HepG2 (cell line): ENCODE results near the gene CSNK1G3. TPM values are rescaled to one million over a fixed set of nuclear protein-coding genes. Genes with fewer than 3 reads are reported as not detected.
"Not testable (repeated sequence)": the region's sequence is repeated elsewhere in the genome, so short reads cannot be mapped to it uniquely, and the experiment has no call there.

ENCODE experiments used
- ATAC-seq: fragments of 200-7000 bp; cut with Tn5 transposase; 3 replicates; pipeline ENCODE4 v1.9.1; 2020; ENCODE audit warnings: mild to moderate bottlenecking, moderate library complexity
- BruUV-seq: library from RNA; stranded (reverse); fragments of 400-500 nt; replicated peaks from 2 replicates; lab custom pipeline; 2021; lab: Mats Ljungman, UMichigan
- CTCF ChIA-PET: fragments of 300-600 bp; formaldehyde crosslinking; extraction: SDS; loops from one replicate; lab custom pipeline; 2021; ENCODE audit warnings: low total read pairs, inconsistent platforms, low intra/inter-chr PET ratio; lab: Yijun Ruan, JAX
- POLR2A ChIA-PET: fragments of 350-600 bp; sonication (Branson Sonifier 250); formaldehyde crosslinking; loops from one replicate; lab custom pipeline; 2020; ENCODE audit warnings: antibody characterized with exemption, inconsistent platforms; lab: Yijun Ruan, JAX
- DNase-seq: peaks from one replicate; pipeline ENCODE4 v3.0.0-alpha.2; 2015; ENCODE audit warnings: low spot score
- FAIRE-seq: peaks from 3 replicates; lab custom pipeline; 2011; peaks lifted over from hg19 to GRCh38; lab: Jason Lieb, UNC
- H2AFZ ChIP-seq: one replicate; pipeline ENCODE4 v1.6.1; 2011; ENCODE audit warnings: low read length, inconsistent platforms
- H3K27ac ChIP-seq: fragments of 300-600 bp; 3 replicates; pipeline ENCODE4 v1.8.0; 2011; ENCODE audit warnings: mixed run types, mild to moderate bottlenecking, mixed read lengths, low read length, inconsistent platforms; ENCODE audit not compliant: insufficient read depth; ENCODE audit errors: extremely low read length
- H3K27me3 ChIP-seq, 2 experiments: fragments of 200-600 bp in 1 of 2; 2 replicates in 1 of 2; 3 replicates in 1 of 2; pipeline versions ENCODE4 v1.6.0 to v1.8.0; 2011; ENCODE audit warnings: low read length in 2 of 2, mild to moderate bottlenecking in 2 of 2, moderate library complexity in 2 of 2, inconsistent platforms in 1 of 2; ENCODE audit not compliant: insufficient read depth in 2 of 2, control insufficient read depth in 1 of 2
- H3K36me3 ChIP-seq, 2 experiments: fragments of 200-600 bp in 1 of 2; replicated peaks in 1 of 2; 2 replicates in 1 of 2; 3 replicates in 1 of 2; pipeline versions ENCODE4 v1.5.1 to v1.8.0; 2011; ENCODE audit warnings: low read length in 2 of 2, inconsistent platforms in 1 of 2; ENCODE audit not compliant: insufficient read depth in 2 of 2, control insufficient read depth in 1 of 2
- H3K4me1 ChIP-seq: 2 replicates; pipeline ENCODE4 v1.5.1; 2012; ENCODE audit warnings: low read length, inconsistent platforms; ENCODE audit not compliant: insufficient read depth
- H3K4me2 ChIP-seq: 2 replicates; pipeline ENCODE4 v1.6.0; 2011; ENCODE audit warnings: low read depth, low read length, inconsistent platforms
- H3K4me3 ChIP-seq, 3 experiments: fragments of 200-600 bp in 1 of 3; sonication (generic), shearing (Covaris generic) in 1 of 3; replicated peaks in 1 of 3; 2 replicates each; pipeline ENCODE4 v1.5.1; 2011 to 2016; ENCODE audit warnings: low read length in 3 of 3, inconsistent platforms in 2 of 3, low read depth in 2 of 3, mild to moderate bottlenecking in 2 of 3, control low read depth in 1 of 3, mixed read lengths in 1 of 3; ENCODE audit not compliant: insufficient read depth in 1 of 3
- H3K79me2 ChIP-seq: one replicate; pipeline ENCODE4 v1.6.1; 2011; ENCODE audit warnings: low read length, inconsistent platforms; ENCODE audit not compliant: insufficient read depth
- H3K9ac ChIP-seq: 2 replicates; pipeline ENCODE4 v1.6.0; 2011; ENCODE audit warnings: mild to moderate bottlenecking, low read depth, low read length, inconsistent platforms; ENCODE audit not compliant: insufficient read depth
- H3K9me3 ChIP-seq: 2 replicates; pipeline ENCODE4 v1.5.1; 2012; ENCODE audit warnings: mild to moderate bottlenecking, low read length
- H4K20me1 ChIP-seq: 2 replicates; pipeline ENCODE4 v1.6.0; 2011; ENCODE audit warnings: inconsistent platforms, mild to moderate bottlenecking, low read length, moderate library complexity; ENCODE audit not compliant: insufficient read depth
- CEBPB ChIP-seq: IDR thresholded peaks from 2 replicates; pipeline ENCODE4 v1.6.1; 2011; ENCODE audit warnings: low read depth, low read length, improper control_type of control experiment, borderline replicate concordance
- PAX8 ChIP-seq: sonication (generic); formaldehyde crosslinking; IDR thresholded peaks from 2 replicates; pipeline ENCODE4 v1.8.0; 2022; ENCODE audit warnings: mild to moderate bottlenecking, missing genetic modification reagents, borderline replicate concordance
- WGBS: methylation state at CpG from one replicate; pipeline ENCODE4 v1.1.6; 2017; ENCODE audit warnings: low lambda C conversion rate; 5-methylcytosine and 5-hydroxymethylcytosine counted together
- in situ Hi-C: cut with HindIII; loops from 2 replicates; pipeline ENCODE4 v1.10.0; 2017; ENCODE audit warnings: low pct_unique_long_range_greater_than_20kb; ENCODE audit not compliant: extremely low pct_ligation_motif_present
- intact Hi-C: fragments of 100-400 bp; cut with micrococcal nuclease; formaldehyde crosslinking; loops from one replicate; pipeline ENCODE4 v1.10.0; 2022; ENCODE audit not compliant: unreplicated experiment
- polyA plus RNA-seq, 8 experiments: library from polyadenylated mRNA; depleted of rRNA in 3 of 8; stranded (reverse) in 7 of 8; unstranded in 1 of 8; fragments of >200 nt; fragmentation: Illumina TruSeq in 4 of 8; extraction: Trizol in 4 of 8; gene quantifications; 2 replicates each; pipeline versions ENCODE4 v1.2.1 to v1.2.3, GENCODE V29; 2011 to 2016; ENCODE audit warnings: low read depth in 4 of 8, missing spikeins in 1 of 8, mixed read lengths in 1 of 8; ENCODE audit not compliant: insufficient read depth in 1 of 8
- total RNA-seq, 5 experiments: library from RNA; depleted of rRNA; stranded (reverse); fragments of >200 nt; fragmentation: Illumina TruSeq; extraction: Trizol; gene quantifications; 2 replicates each; pipeline ENCODE4 v1.2.3, GENCODE V29; 2016; ENCODE audit warnings: low read depth in 1 of 5
- TF ChIP-seq, protein P1 (sequence below): sonication (generic); formaldehyde crosslinking; IDR thresholded peaks from 2 replicates; pipeline ENCODE4 v1.9.0; 2022; ENCODE audit warnings: missing genetic modification reagents, mild to moderate bottlenecking, borderline replicate concordance
- TF ChIP-seq, protein P2 (sequence below): sonication (generic); formaldehyde crosslinking; IDR thresholded peaks from 2 replicates; pipeline ENCODE4 v1.4.0; 2020; ENCODE audit warnings: mild to moderate bottlenecking, missing genetic modification reagents

CSNK1G3 gene
- total and polyA plus RNA-seq, 2 of the 13 experiments (the other 11 are each of a cell fraction or from before 2014, with no cell fraction given) = 11.3 to 31.5 TPM

DNA sequence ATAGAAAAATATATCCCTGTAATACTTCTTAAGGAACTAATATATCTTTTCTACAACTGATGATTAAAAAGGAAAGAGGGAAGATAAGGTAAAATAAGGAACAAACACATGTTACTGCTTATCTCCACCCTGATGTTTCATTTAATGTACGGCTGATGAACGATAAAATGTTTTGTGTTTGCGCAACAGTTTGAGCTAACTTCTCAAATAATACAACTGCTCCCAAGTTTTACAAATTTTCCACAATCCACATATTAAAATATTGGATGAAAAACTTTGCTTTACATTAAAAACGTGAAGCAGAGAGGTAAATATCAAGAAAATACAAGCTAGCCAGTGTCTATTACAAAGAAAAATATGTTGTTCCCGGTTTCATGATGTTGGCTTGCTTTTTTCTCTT lies 21.0 kb upstream of the CSNK1G3 start:
- POLR2A ChIA-PET = no interaction called here
- in situ Hi-C loops = no loop called here
- Histone ChIP-seq H3K4me3 (no peak overlapping the region), H3K36me3 (no peaks in the 10 kb centered on the region), H4K20me1 (no peaks in the 10 kb centered on the region), H3K27ac (no peak overlapping the region), H3K27me3 (no peaks in the 10 kb centered on the region), H3K9ac (no peak overlapping the region), H2AFZ (no peak overlapping the region), H3K79me2 (no peaks in the 10 kb centered on the region), H3K4me2 (no peak overlapping the region), H3K4me1 (no peaks in the 10 kb centered on the region), H3K9me3 (no peaks in the 10 kb centered on the region)
- no peak for DNase-seq
- intact Hi-C loops = no loop called here
- TF ChIP-seq, protein P1, sequence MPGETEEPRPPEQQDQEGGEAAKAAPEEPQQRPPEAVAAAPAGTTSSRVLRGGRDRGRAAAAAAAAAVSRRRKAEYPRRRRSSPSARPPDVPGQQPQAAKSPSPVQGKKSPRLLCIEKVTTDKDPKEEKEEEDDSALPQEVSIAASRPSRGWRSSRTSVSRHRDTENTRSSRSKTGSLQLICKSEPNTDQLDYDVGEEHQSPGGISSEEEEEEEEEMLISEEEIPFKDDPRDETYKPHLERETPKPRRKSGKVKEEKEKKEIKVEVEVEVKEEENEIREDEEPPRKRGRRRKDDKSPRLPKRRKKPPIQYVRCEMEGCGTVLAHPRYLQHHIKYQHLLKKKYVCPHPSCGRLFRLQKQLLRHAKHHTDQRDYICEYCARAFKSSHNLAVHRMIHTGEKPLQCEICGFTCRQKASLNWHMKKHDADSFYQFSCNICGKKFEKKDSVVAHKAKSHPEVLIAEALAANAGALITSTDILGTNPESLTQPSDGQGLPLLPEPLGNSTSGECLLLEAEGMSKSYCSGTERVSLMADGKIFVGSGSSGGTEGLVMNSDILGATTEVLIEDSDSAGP = no peak
- TF ChIP-seq CEBPB (0 out of 2 replicates have a peak, but pooled peaks have one; percentile 28), PAX8 (CRISPR knock-in tag) (no peak)
- TF ChIP-seq, protein P2, sequence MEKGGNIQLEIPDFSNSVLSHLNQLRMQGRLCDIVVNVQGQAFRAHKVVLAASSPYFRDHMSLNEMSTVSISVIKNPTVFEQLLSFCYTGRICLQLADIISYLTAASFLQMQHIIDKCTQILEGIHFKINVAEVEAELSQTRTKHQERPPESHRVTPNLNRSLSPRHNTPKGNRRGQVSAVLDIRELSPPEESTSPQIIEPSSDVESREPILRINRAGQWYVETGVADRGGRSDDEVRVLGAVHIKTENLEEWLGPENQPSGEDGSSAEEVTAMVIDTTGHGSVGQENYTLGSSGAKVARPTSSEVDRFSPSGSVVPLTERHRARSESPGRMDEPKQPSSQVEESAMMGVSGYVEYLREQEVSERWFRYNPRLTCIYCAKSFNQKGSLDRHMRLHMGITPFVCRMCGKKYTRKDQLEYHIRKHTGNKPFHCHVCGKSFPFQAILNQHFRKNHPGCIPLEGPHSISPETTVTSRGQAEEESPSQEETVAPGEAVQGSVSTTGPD (CRISPR knock-in tag) = no peak
- WGBS = 37% methylated on average over 5 of the region's 5 CpGs
- no peak for FAIRE-seq
- CTCF ChIA-PET = no interaction called here
- ATAC-seq = no peak
- no TSS peak for BruUV-seq

DNA sequence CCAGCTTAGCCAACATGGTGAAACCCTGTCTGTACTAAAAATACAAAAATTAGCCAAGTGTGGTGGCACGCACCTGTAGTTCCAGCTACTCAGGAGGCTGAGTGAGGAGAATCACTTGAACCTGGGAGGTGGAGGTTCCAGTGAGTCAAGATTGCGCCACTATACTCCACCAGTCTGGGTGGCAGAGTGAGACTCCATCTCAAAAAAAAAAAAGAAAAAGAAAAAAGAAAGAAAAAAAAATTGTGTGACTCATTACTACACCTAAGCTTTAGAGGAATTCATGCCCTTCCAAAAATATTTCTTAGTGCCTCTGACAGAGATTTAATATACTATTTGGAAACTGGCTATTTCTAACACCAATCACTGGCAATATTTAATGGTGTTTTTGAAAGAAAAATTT lies 16.8 kb upstream of the CSNK1G3 start:
- H3K4me3 ChIP-seq, H3K27me3 ChIP-seq, H3K4me2 ChIP-seq, CTCF ChIA-PET, ATAC-seq, BruUV-seq, H3K36me3 ChIP-seq, H3K9me3 ChIP-seq, POLR2A ChIA-PET, H3K9ac ChIP-seq, DNase-seq, H3K79me2 ChIP-seq, FAIRE-seq, H3K4me1 ChIP-seq, H3K27ac ChIP-seq, H2AFZ ChIP-seq, H4K20me1 ChIP-seq, in situ Hi-C loops, intact Hi-C loops: not testable (repeated sequence)
- 58% methylated on average over 2 of the region's 2 CpGs for WGBS
